ENCODE measurements around the gene SLC2A5. TPM values are rescaled to one million over a fixed set of nuclear protein-coding genes. Genes with fewer than 3 reads are reported as not detected.
A peak's percentile ranks its signal among the peaks of the same experiment; 100 is the strongest.

Gene SLC2A5
- total and polyA plus RNA-seq, 9 of the 15 experiments (the other 6 are each of a cell fraction or from before 2014, with no cell fraction given) = 0.08 TPM; not detected in 8

- Histone ChIP-seq H3K9me1 (ENCODE audit: control insufficient read depth, insufficient read depth, low read length) (no peaks in the 10 kb centered on the region), H3K4me2 (ENCODE audit: insufficient read depth, low read length) (no peak overlapping the region), H2AFZ (ENCODE audit: low read depth, low read length) (no peak overlapping the region), H3K9me3 (replicated peaks; ENCODE audit: control insufficient read depth, insufficient read depth, low read depth, low read length) (no peaks in the 10 kb centered on the region), H4K20me1 (replicated peaks; ENCODE audit: control insufficient read depth, insufficient read depth, low read length) (peaks cover 5% of the 10 kb centered on the region; the same call in 1 of the 2 replicates), H3K27ac (ENCODE audit: extremely low read depth, low read depth, low read length) (no peak overlapping the region), H3K27me3 (ENCODE audit: control insufficient read depth in 2 of 2, insufficient read depth in 2 of 2, low read length in 2 of 2) (peaks cover 17 to 54% of the 10 kb centered on the region in 2 experiments), H3K4me1 (replicated peaks in 1 of 2; ENCODE audit: control insufficient read depth in 2 of 2, insufficient read depth in 2 of 2, low read length in 2 of 2) (peaks cover 0 to 3% of the 10 kb centered on the region in 2 experiments; a peak in 1 of 5 replicates), H3K4me3 (no peak overlapping the region), H3K36me3 (ENCODE audit: control insufficient read depth, insufficient read depth, low read length) (no peaks in the 10 kb centered on the region), H3K79me2 (ENCODE audit: control insufficient read depth, insufficient read depth, low read length) (no peaks in the 10 kb centered on the region), H3K9ac (ENCODE audit: insufficient read depth in 1 of 2, low read depth in 2 of 2, low read length in 2 of 2) (no peak overlapping the region)
- WGBS (ENCODE audit: insufficient coverage, low coverage, missing lambda C conversion rate) = 1% methylated on average over 7 of the region's 7 CpGs
- FAIRE-seq (no peak), DNase-seq (ENCODE audit: extremely low read depth in 1 of 4, low spot score in 3 of 4) (peak in 1 of 4 experiments; percentile 4), ATAC-seq (no peak)
- ChIA-PET CTCF (ENCODE audit: low intra/inter-chr PET ratio) (no interaction called here), POLR2A (interaction anchor here (1.1 to 1.2 kb wide), 2 partner anchors 13 to 181 kb away, joined by 3 read pairs; no protein-coding TSS in a partner anchor)
- in situ Hi-C loops (cut with MboI) = no loop called here
- TF ChIP-seq MECOM (CRISPR knock-in tag; IDR thresholded peaks at IDR 0.05) = no peak
- no peak for TF ChIP-seq CBFB (CRISPR knock-in tag; IDR thresholded peaks at IDR 0.05)
- no peak for TF ChIP-seq DLX4 (CRISPR knock-in tag; IDR thresholded peaks at IDR 0.05)
- no peak for TF ChIP-seq ZNF561 (CRISPR knock-in tag; conservative IDR thresholded peaks at IDR 0.05)
- no peak for TF ChIP-seq KDM2B (CRISPR knock-in tag; IDR thresholded peaks at IDR 0.05)
- no peak for TF ChIP-seq TCF15 (CRISPR knock-in tag; IDR thresholded peaks at IDR 0.05)
- no peak for TF ChIP-seq IRF9 (tag; IDR thresholded peaks at IDR 0.05)
- no peak for TF ChIP-seq SMAD4 (CRISPR knock-in tag; conservative IDR thresholded peaks at IDR 0.05)
- intact Hi-C loops (cut with micrococcal nuclease) = no loop called here
- no TSS peak for BruUV-seq (replicated peaks)
These were observed 7.4 kb downstream of the SLC2A5 start for GRCh38 chr1:9062021-9062471.
